NCI-H526 treated with DMSO at 0.1 percent for 48 hours (cell line): Measurements from ENCODE around the gene ULBP2.
"Not testable (repeated sequence)": the region's sequence is repeated elsewhere in the genome, so short reads cannot be mapped to it uniquely, and the experiment has no call there.

Experiments
- DNase-seq: peaks from one replicate; lab custom pipeline; 2025; lab: John Stamatoyannopoulos, UW

The ULBP2 gene

DNA sequence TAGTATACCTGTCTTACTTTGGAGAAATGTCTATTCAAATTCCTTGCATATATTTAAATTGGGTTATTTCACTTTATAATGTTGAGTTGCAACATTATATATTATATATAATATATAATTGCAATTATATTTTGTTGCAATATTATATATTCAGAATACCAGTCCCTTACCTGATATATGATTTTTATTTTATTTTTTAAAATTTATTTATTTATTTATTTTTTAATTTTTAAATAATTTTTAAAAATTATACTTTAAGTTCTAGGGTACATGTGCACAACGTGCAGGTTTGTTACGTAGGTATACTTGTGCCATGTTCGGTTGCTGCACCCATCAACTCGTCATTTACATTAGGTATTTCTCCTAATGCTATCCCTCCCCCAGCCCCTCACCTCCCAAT lies 14.8 kb upstream of the ULBP2 start:
- DNase-seq, result not testable (repeated sequence)

DNA sequence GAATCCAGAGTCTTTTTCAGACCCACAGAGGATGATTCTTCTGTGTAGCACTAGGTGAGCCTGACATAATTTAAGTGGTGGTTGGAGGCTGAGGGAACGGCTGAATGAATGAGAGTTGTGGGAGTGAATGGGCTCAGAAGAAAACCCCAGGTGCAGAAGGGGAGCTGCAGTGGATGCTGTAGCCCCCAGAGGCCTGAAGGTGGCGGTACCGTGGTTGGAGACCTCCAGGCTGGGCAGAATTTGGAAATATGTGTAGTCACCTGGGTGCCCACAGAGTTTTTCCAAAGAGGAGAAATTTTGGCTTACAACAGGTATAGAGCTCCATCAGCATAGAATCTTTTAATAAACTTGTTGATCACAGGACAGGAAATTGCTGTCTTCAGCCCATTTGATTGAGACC lies 12.4 kb upstream of the ULBP2 start:
- no peak for DNase-seq

GRCh38 chr6:149931501-149931900 lies 10.3 kb upstream of the ULBP2 start:
- no peak for DNase-seq

- no peak for DNase-seq
These were observed 8.8 kb upstream of the ULBP2 start for GRCh38 chr6:149933036-149933435.

DNA sequence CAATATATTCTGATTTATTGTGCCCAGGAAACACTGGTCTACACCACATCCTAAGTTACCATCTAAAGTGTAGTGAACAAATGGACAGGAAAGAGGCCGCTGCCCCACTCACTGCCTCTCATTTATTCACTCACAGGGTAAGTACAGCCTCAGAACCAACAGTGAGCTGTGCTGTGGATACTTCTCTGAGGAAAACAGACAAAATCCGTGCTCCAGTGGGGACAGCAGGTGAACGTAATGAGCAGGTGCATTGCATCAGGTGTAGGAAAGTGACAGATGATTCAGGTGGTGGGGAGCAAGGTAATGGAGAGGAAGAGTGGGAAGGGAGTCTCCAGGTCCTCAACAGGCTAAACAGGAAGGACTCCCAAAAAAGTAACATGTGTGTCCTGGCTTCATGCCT lies 8.4 kb upstream of the ULBP2 start:
- no peak for DNase-seq

- peak; percentile 49 for DNase-seq
These were observed 7.3 kb upstream of the ULBP2 start for GRCh38 chr6:149934249-149935156.

GRCh38 chr6:149935246-149935645 lies 6.6 kb upstream of the ULBP2 start:
- no peak for DNase-seq

GRCh38 chr6:149935668-149936067 lies 6.1 kb upstream of the ULBP2 start:
- no peak for DNase-seq

DNA sequence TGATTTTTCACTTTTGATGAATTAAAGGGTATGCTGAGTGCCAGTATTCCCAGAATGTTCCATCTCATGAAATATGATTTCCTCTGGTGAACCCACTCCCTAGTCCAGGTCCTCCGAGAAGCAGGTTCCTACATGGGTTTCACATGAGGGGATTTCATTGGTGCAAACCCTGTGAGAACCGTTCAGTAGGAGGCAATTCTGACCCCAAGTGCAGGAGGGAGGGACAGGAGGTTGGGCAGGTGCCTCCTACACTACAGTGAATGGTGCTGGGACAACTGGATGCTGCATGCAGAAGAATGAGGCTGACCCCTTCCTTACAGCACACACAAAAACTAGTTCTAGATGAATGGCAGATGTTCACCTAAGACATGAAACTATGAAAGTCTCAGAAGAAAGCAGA lies 5.1 kb upstream of the ULBP2 start:
- DNase-seq, result no peak

DNA sequence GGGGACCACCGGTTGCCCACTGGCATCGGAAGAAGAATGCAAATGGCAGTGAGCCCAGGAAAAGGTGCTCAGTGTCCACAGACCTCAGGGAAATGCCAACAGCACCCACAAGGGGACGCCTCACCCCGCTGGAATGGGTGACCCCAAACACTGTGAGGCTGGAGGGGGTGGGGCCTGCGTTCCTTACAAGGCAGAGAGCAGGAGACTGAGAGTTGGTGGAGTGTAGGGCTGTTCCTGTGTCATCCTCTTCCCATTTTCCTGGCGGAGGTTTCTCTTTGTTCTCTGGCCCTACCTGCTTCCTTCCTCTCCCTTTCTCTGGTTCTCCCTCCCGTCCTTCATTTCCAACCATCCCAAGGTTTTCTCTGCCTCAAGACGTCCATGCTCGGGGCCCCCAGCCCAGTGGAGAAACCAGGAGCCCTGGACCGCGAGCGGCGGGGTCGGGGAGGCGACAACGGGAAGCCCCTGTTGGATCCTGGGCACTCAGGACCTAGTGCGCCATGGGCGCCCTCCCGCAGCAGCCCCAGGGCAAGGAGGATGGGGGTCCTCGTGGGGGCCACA lies 3.7 kb upstream of the ULBP2 start:
- DNase-seq, result not testable (repeated sequence)

- DNase-seq, result no peak
These were observed 3.1 kb upstream of the ULBP2 start for GRCh38 chr6:149938571-149939355.

DNA sequence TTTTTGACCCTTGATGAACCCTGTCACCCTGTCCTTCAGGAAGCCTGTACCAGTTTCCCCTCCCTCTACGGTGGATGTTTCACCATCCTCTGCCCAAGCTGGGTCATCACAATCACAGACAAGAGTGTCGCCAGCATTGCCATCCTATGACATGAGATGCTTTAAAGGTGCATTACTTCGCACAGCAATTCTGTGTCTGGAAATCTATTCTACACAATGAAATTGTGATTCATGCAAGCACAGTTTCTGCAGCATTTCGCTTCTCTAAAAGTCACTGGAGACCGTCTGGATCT lies 2.5 kb upstream of the ULBP2 start:
- no peak for DNase-seq

DNA sequence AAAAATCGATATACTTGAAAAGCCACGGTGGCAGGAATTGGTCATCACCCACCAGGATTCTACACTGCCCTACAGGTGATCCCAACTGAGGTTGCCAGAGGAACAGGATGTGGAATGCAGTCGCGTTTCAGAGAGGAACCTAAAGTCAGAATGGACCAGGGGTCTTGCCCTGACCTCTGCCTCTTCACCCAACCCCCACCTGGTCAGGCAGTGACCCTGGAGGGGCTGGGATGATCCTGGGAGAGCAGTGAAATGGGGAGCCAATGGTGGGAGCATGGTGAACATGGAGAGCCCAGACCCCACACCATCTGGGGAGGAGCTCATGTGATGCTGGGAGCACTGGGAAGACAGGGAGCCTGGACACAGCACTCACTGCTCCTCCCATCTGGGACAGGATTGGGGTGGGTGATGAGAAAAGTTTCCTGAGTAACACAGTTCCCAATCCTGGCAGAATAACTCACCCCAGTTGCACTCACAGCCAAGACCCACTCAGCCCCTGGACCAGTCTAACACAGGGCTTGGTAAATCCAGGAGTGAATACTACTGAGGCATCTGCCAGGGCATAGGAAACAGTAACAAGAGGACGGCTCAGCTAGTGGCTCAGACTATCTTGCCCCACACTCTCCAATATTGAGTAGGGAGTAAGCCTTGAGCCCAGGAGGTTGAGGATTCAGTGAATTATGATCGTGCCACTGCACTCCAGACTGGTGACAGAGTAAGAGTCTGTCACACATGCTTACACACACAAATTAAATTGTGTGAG lies 1.7 kb upstream of the ULBP2 start:
- no peak for DNase-seq

- no peak for DNase-seq
These were observed 1.2 kb upstream of the ULBP2 start for GRCh38 chr6:149940672-149940982.

DNA sequence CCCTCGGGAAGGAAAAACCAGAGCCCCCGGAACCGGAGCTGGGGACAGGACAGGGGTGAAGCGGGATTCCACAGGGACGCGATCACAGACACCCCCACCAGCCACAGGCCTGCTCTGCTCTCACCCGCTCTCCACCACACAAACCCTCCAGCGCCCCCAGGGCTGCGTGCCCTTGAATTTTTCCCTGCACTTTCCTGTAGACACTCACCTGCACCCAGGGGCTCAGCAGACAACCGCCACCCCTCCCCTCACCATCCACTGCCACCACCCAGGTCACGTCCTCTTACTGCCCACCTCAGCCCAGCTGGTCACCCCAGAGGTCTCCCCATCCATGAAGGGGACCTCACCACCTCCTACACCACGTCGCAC lies 631 bp downstream of the ULBP2 start:
- no peak for DNase-seq

- DNase-seq, result not testable (repeated sequence)
These were observed 1.5 kb downstream of the ULBP2 start for GRCh38 chr6:149943321-149943720.

DNA sequence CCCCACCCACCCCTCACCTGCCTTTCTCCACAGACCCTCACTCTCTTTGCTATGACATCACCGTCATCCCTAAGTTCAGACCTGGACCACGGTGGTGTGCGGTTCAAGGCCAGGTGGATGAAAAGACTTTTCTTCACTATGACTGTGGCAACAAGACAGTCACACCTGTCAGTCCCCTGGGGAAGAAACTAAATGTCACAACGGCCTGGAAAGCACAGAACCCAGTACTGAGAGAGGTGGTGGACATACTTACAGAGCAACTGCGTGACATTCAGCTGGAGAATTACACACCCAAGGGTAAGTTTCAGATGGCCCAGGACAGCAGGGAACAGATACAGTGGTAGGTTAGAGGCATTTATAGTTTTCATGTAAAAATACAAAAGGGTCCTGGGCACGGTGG lies 3.5 kb downstream of the ULBP2 start:
- not testable (repeated sequence) for DNase-seq

DNA sequence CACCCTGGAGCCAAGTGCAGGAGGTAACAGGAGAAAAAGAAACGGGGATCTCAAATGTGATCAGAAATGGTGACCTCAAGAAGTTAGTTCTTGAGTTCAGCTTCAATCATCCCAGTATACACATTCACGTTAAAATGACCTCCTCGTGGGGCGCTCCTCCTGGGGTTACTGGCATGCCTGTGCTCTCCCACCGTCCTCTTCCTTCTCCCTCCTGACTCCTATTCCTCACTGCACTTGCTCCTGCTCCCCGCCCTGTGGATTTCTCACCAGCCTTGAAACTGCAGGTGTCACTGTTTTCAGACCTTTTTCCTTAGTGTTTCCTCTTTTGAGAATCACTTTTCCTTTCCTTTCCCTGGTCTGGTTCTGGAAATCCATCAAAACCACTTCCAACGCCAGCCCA lies 4.8 kb downstream of the ULBP2 start:
- DNase-seq, result not testable (repeated sequence)

DNA sequence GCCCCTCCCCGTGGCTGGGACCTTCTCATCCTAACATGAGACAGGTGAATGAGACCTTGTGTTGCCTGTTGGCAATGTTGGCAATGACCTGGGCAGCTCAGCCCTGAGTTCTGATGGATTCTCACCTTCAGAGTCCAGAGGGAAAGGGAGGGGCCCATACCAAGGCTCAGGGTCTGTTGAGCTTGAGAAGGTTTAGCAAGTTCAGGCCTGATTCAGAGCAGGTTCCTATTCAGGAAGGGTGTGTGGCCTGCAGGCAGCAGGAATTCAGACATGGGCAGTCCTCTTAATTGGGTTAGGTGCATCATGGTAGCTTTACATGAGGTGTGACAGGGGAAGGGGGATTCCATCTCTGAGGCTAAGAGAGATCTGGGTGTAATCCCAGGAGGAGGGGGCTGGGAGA lies 5.7 kb downstream of the ULBP2 start:
- not testable (repeated sequence) for DNase-seq

- no peak for DNase-seq
These were observed 6.2 kb downstream of the ULBP2 start for GRCh38 chr6:149948011-149948410.

- DNase-seq, result no peak
These were observed 6.8 kb downstream of the ULBP2 start for GRCh38 chr6:149948616-149949015.

- DNase-seq, result no peak
These were observed 8.6 kb downstream of the ULBP2 start for GRCh38 chr6:149950423-149950822.

DNA sequence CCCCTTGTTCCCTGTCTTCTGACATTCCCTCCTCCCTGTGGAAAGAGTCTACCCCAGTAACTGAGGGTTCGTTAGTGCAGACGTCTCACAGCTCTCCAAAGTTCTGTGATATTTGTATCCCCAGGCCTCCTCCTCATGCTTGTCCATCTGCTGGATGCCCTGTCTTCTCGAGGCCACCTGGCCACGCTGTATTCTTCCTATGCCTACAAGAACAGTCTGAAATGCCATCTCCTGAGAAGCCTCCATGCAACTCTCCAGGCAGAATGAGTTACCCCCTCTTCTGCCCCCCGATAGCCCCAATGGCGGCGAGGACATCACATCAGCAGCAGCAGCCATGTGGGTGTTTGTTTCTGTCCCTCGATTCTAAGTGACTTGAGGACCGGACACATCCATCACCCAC lies 9.3 kb downstream of the ULBP2 start:
- no peak for DNase-seq
